GM18909 (cell line): Measurements from ENCODE around the gene MPV17.
"Not testable (repeated sequence)": the region's sequence is repeated elsewhere in the genome, so short reads cannot be mapped to it uniquely, and the experiment has no call there.

Source experiments
- ATAC-seq: cut with Tn5 transposase; IDR thresholded peaks from one replicate; pipeline ENCODE4 v1.9.1; 2021; ENCODE audit warnings: mild to moderate bottlenecking; ENCODE audit not compliant: unreplicated experiment, poor library complexity

Gene MPV17

DNA sequence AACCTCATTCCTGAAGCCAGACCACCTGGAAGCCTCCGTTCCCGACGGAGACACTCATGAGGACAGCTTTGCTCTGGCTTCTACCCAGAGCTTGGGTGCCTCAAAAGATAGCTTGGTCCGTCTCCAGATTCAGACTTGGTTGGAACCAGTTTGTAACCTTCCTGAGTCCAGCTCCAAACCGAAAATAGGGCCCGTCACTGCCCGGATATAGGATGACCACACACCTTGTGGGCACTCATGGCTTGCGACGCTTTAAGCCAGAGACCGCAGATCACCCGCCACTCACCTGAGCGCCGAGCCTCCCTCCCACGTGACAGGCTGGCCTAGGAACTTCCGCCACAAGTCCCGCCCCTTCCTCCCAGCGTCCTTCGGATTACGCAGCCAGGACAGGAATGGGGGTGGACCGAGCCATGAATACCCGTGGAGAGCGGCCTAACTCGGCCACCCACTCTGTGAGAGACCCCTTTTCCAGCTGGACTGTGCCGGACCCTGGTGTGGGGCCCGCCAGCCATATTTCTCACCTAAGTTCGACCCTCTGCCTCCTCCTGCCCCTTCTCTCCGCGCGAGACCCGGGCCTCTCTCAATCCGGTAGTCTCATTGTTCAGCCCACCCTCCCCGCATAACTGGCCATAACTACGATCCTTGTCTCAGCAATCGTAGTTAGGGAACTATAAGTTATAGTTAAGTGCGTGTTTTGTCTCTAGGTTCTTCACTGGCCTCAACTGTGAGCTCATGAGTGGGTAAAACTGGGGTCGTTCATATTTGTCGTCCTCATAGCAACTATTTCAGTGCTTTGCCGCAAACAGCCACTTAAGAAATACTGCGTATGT, at the start of gene MPV17:
MPV17 (minus strand) TSS at position 332 of the 830 bp plus-strand sequence. CDS start 580 bp downstream, outside the sequence.
- ATAC-seq = peak; percentile 88

GRCh38 chr2:27370816-27371620, 48.1 kb upstream of the MPV17 start:
- ATAC-seq = peak; percentile 16

DNA sequence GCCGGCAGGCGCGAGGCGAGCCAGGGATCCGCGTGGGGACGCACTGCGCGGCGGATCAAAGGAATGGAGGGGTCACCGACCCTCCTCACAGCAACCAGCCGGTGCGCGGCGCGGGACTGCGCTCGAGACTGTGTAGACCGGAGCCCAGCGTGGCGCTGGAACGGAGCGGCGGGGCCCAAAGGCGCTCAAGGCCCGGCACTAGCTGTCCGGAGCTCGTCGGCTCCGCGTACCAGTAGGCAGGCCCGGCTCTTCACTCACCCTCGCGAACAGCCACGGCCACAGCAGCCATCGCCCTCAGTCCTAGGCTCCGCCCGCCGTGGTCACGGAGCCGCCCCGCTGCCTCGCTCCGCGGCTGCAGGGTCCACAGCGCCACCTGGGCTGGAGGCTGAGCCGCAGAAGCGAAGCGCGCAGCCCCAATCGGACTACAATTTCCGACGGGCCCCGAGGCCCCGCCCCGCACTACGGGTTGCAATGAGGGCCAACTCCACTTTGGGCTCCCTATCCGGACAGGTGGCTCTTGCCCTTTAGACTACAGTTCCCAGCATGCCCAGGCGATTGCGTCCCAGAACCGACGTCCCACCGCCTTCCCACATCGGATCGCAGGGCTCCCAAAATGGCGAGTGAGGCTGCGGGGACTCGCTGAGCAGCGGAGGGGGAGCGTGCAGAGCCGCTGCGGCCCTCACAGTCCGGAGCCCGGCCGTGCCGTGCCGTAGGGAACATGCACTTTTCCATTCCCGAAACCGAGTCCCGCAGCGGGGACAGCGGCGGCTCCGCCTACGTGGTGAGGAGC, 47.3 kb upstream of the MPV17 start, which contains the start of the genes EIF2B4 and SNX17:
EIF2B4 (minus strand) TSS at position 313 of the 790 bp plus-strand sequence; CDS start at position 289, 24 bp downstream.
SNX17 (plus strand) TSS at position 591 of the 790 bp plus-strand sequence; CDS start at position 719, 128 bp downstream.
- ATAC-seq = peak; percentile 92

GRCh38 chr2:27369471-27370025, 46.7 kb upstream of the MPV17 start:
- no peak for ATAC-seq

- ATAC-seq = no peak
Measured at GRCh38 chr2:27363933-27364332, 41.0 kb upstream of the MPV17 start.

DNA sequence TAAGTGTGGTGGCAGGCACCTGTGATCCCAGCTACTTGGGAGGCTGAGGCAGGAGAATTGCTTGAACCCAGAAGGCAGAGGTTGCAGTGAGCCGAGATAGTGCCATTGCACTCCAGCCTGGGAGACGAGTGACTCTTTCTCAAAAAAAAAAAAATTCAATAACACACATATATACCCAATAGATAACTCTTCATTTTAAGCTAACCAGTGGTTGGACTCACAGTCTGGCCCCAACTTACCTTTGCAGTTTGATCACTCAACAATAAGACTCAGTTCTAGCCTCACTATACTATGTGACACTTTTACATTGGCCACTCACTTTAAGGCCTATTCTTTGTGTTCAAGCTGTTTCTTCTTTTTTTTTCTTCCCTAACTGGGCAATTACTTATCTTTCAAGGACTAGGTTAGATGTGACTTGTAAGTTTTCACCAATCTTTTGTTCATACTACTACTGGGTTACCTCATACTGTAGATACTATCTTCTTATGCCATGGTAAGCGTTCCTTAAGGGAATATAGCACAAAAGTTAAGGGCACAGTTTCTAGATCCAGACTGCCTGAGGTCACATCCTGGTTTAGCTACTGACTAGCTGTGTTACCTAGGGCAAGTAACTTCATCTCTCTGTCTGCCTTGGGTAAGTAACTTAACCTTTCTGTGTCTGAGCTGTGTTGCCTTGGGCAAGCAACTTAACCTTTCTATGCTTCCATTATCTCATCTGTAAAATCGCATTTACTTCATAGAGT, 40.0 kb upstream of the MPV17 start:
- no peak for ATAC-seq

- ATAC-seq = peak; percentile 89
Measured at GRCh38 chr2:27356382-27357181, 33.7 kb upstream of the MPV17 start, which contains the start of gene GTF3C2. GTF3C2 (minus strand) TSS chr2:27356764; CDS start chr2:27343554, 13,210 bp downstream.

- ATAC-seq = peak; percentile 36
Measured at GRCh38 chr2:27356056-27356381, 33.1 kb upstream of the MPV17 start.

GRCh38 chr2:27354597-27354927, 31.7 kb upstream of the MPV17 start:
- ATAC-seq = no peak

- no peak for ATAC-seq
Measured at GRCh38 chr2:27353762-27354596, 31.1 kb upstream of the MPV17 start.

DNA sequence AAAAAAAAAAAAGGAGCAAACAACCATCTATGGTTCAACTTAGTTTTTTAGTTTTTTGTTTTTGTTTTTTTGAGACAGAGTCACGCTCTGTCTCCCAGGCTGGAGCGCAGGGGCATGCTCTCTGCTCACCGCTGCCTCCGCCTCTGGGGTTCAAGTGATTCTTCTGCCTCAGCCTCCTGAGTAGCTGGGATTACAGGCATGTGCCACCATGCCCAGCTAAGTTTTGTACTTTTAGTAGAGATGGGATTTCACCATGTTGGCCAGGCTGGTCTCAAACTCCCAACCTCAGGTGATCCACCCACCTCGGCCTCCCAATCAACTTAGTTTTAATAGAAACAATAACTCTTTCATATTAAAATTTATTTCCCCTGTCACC, 30.5 kb upstream of the MPV17 start:
- ATAC-seq = not testable (repeated sequence)

- ATAC-seq = no peak
Measured at GRCh38 chr2:27351802-27352598, 29.1 kb upstream of the MPV17 start.

GRCh38 chr2:27350106-27350693, 27.3 kb upstream of the MPV17 start:
- no peak for ATAC-seq

GRCh38 chr2:27347641-27348040, 24.7 kb upstream of the MPV17 start:
- ATAC-seq = no peak

DNA sequence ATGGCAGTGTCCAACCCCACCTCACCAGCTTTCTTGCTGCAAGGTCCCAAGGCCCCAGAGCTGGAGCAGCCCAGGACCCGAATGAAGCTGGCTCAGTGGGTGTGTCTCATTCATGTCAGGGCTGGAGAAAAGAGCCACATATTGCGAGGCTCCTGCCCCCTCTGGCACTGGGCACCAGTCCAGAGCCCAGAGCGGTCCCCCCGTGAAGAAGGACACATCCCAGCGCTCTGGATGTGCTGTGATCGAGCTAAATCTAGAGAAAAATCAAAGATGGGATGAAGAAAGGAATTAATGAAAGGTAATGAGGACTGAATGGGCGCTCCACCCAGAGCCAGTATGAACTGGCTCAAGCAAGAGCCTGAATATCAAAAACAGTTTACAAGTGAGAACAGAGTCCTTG, 13.3 kb upstream of the MPV17 start:
- ATAC-seq = no peak

GRCh38 chr2:27335311-27335710, 12.4 kb upstream of the MPV17 start:
- no peak for ATAC-seq

DNA sequence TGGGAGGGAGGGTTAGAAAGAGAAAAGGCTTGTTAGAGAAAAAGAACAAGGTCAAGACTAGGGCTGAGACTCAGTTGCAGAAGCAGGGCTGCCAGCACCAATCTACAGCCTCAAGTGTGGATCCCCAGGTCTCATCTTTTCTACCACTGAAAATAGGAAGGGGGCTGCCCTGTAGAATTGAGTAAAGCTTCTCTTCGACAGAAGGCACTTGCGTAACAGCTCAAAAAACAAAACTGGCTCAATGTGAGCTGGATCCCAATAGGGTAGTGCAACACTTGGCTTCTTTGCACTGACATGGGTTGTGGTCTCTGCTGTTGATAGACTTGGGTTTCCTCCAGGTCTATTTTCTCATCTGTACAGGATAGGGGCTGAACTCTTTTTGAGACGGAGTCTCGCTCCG, 1.8 kb upstream of the MPV17 start:
- ATAC-seq = no peak
